ENCODE results near the gene BMP6.

- TF ChIP-seq EZH2 (IDR thresholded peaks at IDR 0.05; ENCODE audit: low read depth, low read length, severe bottlenecking), result no peak
- no peak for TF ChIP-seq POLR2A (IDR thresholded peaks at IDR 0.05; ENCODE audit: control extremely low read depth in 1 of 2, low read depth in 2 of 2, low read length in 2 of 2)
- no peak for TF ChIP-seq CTCF (IDR thresholded peaks at IDR 0.05; ENCODE audit: control extremely low read depth in 1 of 3, insufficient read depth in 1 of 3, low read depth in 1 of 3, low read length in 3 of 3)
- no peak for TF ChIP-seq FOSL1 (IDR thresholded peaks at IDR 0.05; ENCODE audit: insufficient read depth, low read depth, low read length)
These were observed 39.9 kb downstream of the BMP6 start for GRCh38 chr6:7765575-7766325.

Measured in H1 (cell line).